IMR-90 (cell line): Measurements from ENCODE around the gene SLC15A2. TPM values are rescaled to one million over a fixed set of nuclear protein-coding genes. Genes with fewer than 3 reads are reported as not detected.

Experiments used
- ATAC-seq: fragments of 200-7000 bp; cut with Tn5 transposase; 2 replicates; pipeline ENCODE4 v1.9.1; 2020; ENCODE audit warnings: low read depth, mild to moderate bottlenecking, moderate library complexity
- BruUV-seq: library from RNA; stranded (reverse); fragments of 400-500 nt; replicated peaks from 2 replicates; lab custom pipeline; 2021; lab: Mats Ljungman, UMichigan
- CTCF ChIA-PET: fragments of 300-600 bp; formaldehyde crosslinking; extraction: SDS; loops from one replicate; lab custom pipeline; 2021; ENCODE audit warnings: antibody characterized with exemption; lab: Yijun Ruan, JAX
- POLR2A ChIA-PET: fragments of 300-600 bp; sonication (Branson Sonifier 250); formaldehyde crosslinking; loops from one replicate; lab custom pipeline; 2022; ENCODE audit warnings: antibody characterized with exemption; ENCODE audit not compliant: unreplicated experiment; lab: Charles Lee
- DNase-seq: peaks from one replicate; pipeline ENCODE4 v3.0.0; 2013
- H2AFZ ChIP-seq: replicated peaks from 2 replicates; pipeline ENCODE3; 2013; ENCODE audit warnings: low read length, mild to moderate bottlenecking; ENCODE audit not compliant: poor library complexity
- H2AK5ac ChIP-seq: 2 replicates; pipeline ENCODE4 v1.6.1; 2013; ENCODE audit warnings: low read depth, low read length, inconsistent platforms
- H2AK9ac ChIP-seq: replicated peaks from 2 replicates; pipeline ENCODE3; 2013; ENCODE audit warnings: mild to moderate bottlenecking, low read depth, low read length, moderate library complexity; ENCODE audit not compliant: poor library complexity
- H2BK120ac ChIP-seq: 2 replicates; pipeline ENCODE4 v1.6.1; 2013; ENCODE audit warnings: low read depth, low read length, inconsistent platforms
- H2BK15ac ChIP-seq: 3 replicates; pipeline ENCODE4 v1.6.1; 2013; ENCODE audit warnings: low read depth, low read length, inconsistent platforms
- H2BK20ac ChIP-seq: 2 replicates; pipeline ENCODE4 v1.6.1; 2013; ENCODE audit warnings: low read depth, mild to moderate bottlenecking, inconsistent platforms, low read length, moderate library complexity
- H2BK5ac ChIP-seq: 2 replicates; pipeline ENCODE4 v1.6.1; 2013; ENCODE audit warnings: mild to moderate bottlenecking, low read depth, low read length, inconsistent platforms; ENCODE audit not compliant: poor library complexity, severe bottlenecking
- H3K14ac ChIP-seq: replicated peaks from 2 replicates; pipeline ENCODE4 v1.6.1; 2013; ENCODE audit warnings: low read depth, low read length, inconsistent platforms
- H3K18ac ChIP-seq: 2 replicates; pipeline ENCODE4 v1.6.1; 2013; ENCODE audit warnings: low read depth, low read length, control low read depth
- H3K23ac ChIP-seq: 2 replicates; pipeline ENCODE4 v1.6.1; 2013; ENCODE audit warnings: low read depth, low read length, inconsistent platforms
- H3K27ac ChIP-seq: 2 replicates; pipeline ENCODE4 v1.5.1; 2013; ENCODE audit warnings: mild to moderate bottlenecking, control low read depth, low read length; ENCODE audit not compliant: insufficient read depth
- H3K27me3 ChIP-seq: 2 replicates; pipeline ENCODE4 v1.6.1; 2013; ENCODE audit warnings: low read length; ENCODE audit not compliant: control insufficient read depth, insufficient read depth
- H3K36me3 ChIP-seq: 2 replicates; pipeline ENCODE4 v1.6.1; 2013; ENCODE audit warnings: low read length, mixed read lengths; ENCODE audit not compliant: control insufficient read depth, insufficient read depth
- H3K4ac ChIP-seq: 2 replicates; pipeline ENCODE4 v1.6.1; 2013; ENCODE audit warnings: low read depth, low read length, inconsistent platforms
- H3K4me1 ChIP-seq: 2 replicates; pipeline ENCODE4 v1.6.1; 2013; ENCODE audit warnings: low read length, mixed read lengths; ENCODE audit not compliant: control insufficient read depth, insufficient read depth
- H3K4me2 ChIP-seq: 2 replicates; pipeline ENCODE4 v1.6.1; 2013; ENCODE audit warnings: low read depth, mild to moderate bottlenecking, control low read depth, low read length, moderate library complexity
- H3K4me3 ChIP-seq: 2 replicates; pipeline ENCODE4 v1.5.1; 2013; ENCODE audit warnings: low read depth, mild to moderate bottlenecking, control low read depth, low read length, moderate library complexity; ENCODE audit not compliant: insufficient read depth
- H3K56ac ChIP-seq: 2 replicates; pipeline ENCODE4 v1.6.1; 2013; ENCODE audit warnings: low read length, inconsistent platforms; ENCODE audit not compliant: insufficient read depth; ENCODE audit errors: extremely low read depth
- H3K79me1 ChIP-seq, 2 experiments: 2 replicates each; pipeline ENCODE4 v1.6.1; 2013; ENCODE audit warnings: low read length in 2 of 2, inconsistent platforms in 1 of 2, low read depth in 1 of 2
- H3K9ac ChIP-seq: 2 replicates; pipeline ENCODE4 v1.6.1; 2013; ENCODE audit warnings: low read depth, low read length, control low read depth
- H3K9me1 ChIP-seq: 2 replicates; pipeline ENCODE4 v1.6.1; 2013; ENCODE audit warnings: low read length, inconsistent platforms; ENCODE audit not compliant: insufficient read depth
- H3K9me3 ChIP-seq: 2 replicates; pipeline ENCODE4 v1.6.1; 2013; ENCODE audit warnings: low read length; ENCODE audit not compliant: control insufficient read depth, insufficient read depth
- H4K20me1 ChIP-seq: 2 replicates; pipeline ENCODE4 v1.6.1; 2013; ENCODE audit warnings: low read length, inconsistent platforms; ENCODE audit not compliant: insufficient read depth
- H4K5ac ChIP-seq: 2 replicates; pipeline ENCODE4 v1.6.1; 2013; ENCODE audit warnings: mild to moderate bottlenecking, low read depth, low read length, control low read depth
- H4K8ac ChIP-seq, 2 experiments: 2 replicates each; pipeline ENCODE4 v1.6.1; 2013; ENCODE audit warnings: low read depth in 2 of 2, low read length in 2 of 2, control low read depth in 1 of 2, inconsistent platforms in 1 of 2
- H4K91ac ChIP-seq: 2 replicates; pipeline ENCODE4 v1.6.1; 2013; ENCODE audit warnings: low read depth, low read length, inconsistent platforms; ENCODE audit not compliant: insufficient read depth
- BHLHE40 ChIP-seq: fragments of 150-350 bp; IDR thresholded peaks from 2 replicates; pipeline ENCODE4 v1.6.1; 2016; ENCODE audit warnings: mild to moderate bottlenecking, low read depth, low read length
- CEBPB ChIP-seq: IDR thresholded peaks from 2 replicates; pipeline ENCODE4 v1.6.1; 2012; ENCODE audit warnings: low read depth, low read length, improper control_type of control experiment
- CHD1 ChIP-seq: IDR thresholded peaks from 2 replicates; pipeline ENCODE4 v1.6.1; 2012; ENCODE audit warnings: low read depth, low read length, improper control_type of control experiment
- FOS ChIP-seq: fragments of 150-350 bp; IDR thresholded peaks from 2 replicates; pipeline ENCODE4 v1.6.1; 2016; ENCODE audit warnings: low read depth, low read length
- MAFK ChIP-seq: IDR thresholded peaks from 2 replicates; pipeline ENCODE4 v1.6.1; 2012; ENCODE audit warnings: low read depth, low read length, improper control_type of control experiment
- MAZ ChIP-seq: IDR thresholded peaks from 2 replicates; pipeline ENCODE4 v1.6.1; 2012; ENCODE audit warnings: low read depth, mild to moderate bottlenecking, low read length, improper control_type of control experiment, moderate library complexity, borderline replicate concordance
- MXI1 ChIP-seq: IDR thresholded peaks from 2 replicates; pipeline ENCODE4 v1.6.1; 2012; ENCODE audit warnings: low read depth, mild to moderate bottlenecking, low read length, moderate library complexity, borderline replicate concordance
- NFE2L2 ChIP-seq: fragments of 150-350 bp; IDR thresholded peaks from 2 replicates; pipeline ENCODE4 v1.6.1; 2016; ENCODE audit warnings: low read depth, mild to moderate bottlenecking, low read length
- POLR2A ChIP-seq: IDR thresholded peaks from 2 replicates; pipeline ENCODE4 v1.6.1; 2012; ENCODE audit warnings: mild to moderate bottlenecking, low read depth, low read length
- RAD21 ChIP-seq: IDR thresholded peaks from 2 replicates; pipeline ENCODE4 v1.6.1; 2012; ENCODE audit warnings: low read length, improper control_type of control experiment
- RCOR1 ChIP-seq: IDR thresholded peaks from 2 replicates; pipeline ENCODE4 v1.6.1; 2012; ENCODE audit warnings: mild to moderate bottlenecking, low read length, improper control_type of control experiment; ENCODE audit not compliant: insufficient replicate concordance
- RFX5 ChIP-seq: IDR thresholded peaks from 2 replicates; pipeline ENCODE4 v1.8.0; 2012; ENCODE audit warnings: low read depth, mild to moderate bottlenecking, low read length, moderate library complexity
- SMC3 ChIP-seq: fragments of 150-350 bp; IDR thresholded peaks from 2 replicates; pipeline ENCODE4 v1.6.1; 2016; ENCODE audit warnings: low read depth, mild to moderate bottlenecking, antibody characterized with exemption, low read length, moderate library complexity
- WGBS, 2 experiments: methylation state at CpG; one replicate each; pipeline versions ENCODE4 v1.1.5 to v1.1.7; 2013; ENCODE audit warnings: missing lambda C conversion rate in 2 of 2; ENCODE audit not compliant: insufficient read length in 1 of 2; ENCODE audit errors: extremely low coverage in 2 of 2; 5-methylcytosine and 5-hydroxymethylcytosine counted together
- dilution Hi-C: fragments of 300-500 bp; cut with HindIII; formaldehyde crosslinking; loops from one replicate; pipeline ENCODE4 v1.14.3; 2018; ENCODE audit warnings: low sequenced_read_pairs; ENCODE audit not compliant: unreplicated experiment
- in situ Hi-C: fragments of 300-500 bp; cut with MboI; formaldehyde crosslinking; loops from 3 replicates; pipeline ENCODE4 v1.14.3; 2019; ENCODE audit warnings: low sequenced_read_pairs, inconsistent platforms, mixed read lengths
- intact Hi-C: fragments of 100-400 bp; cut with micrococcal nuclease; formaldehyde crosslinking; loops from 2 replicates; pipeline ENCODE4 v1.10.0; 2022
- polyA plus RNA-seq, 3 experiments: library from polyadenylated mRNA; depleted of rRNA; stranded (reverse); fragments of >200 nt; gene quantifications; 2 replicates each; pipeline ENCODE4 v1.2.3, GENCODE V29; 2012; ENCODE audit warnings: low replicate concordance in 1 of 3
- total RNA-seq: library from RNA; depleted of rRNA; stranded (reverse); fragments of >200 nt; gene quantifications from 2 replicates; pipeline ENCODE4 v1.2.3, GENCODE V29; 2012
- TF ChIP-seq, protein P1 (sequence below): conservative IDR thresholded peaks from 2 replicates; pipeline ENCODE4 v1.5.1; 2012; ENCODE audit warnings: mild to moderate bottlenecking, low read depth, low read length, improper control_type of control experiment
- TF ChIP-seq, protein P2 (sequence below): fragments of 150-350 bp; IDR thresholded peaks from 2 replicates; pipeline ENCODE4 v1.6.1; 2017; ENCODE audit warnings: mild to moderate bottlenecking, antibody characterized with exemption, low read length, low read depth
- TF ChIP-seq, protein P3 (sequence below): fragments of 150-350 bp; IDR thresholded peaks from 2 replicates; pipeline ENCODE4 v1.6.1; 2016; ENCODE audit warnings: low read depth, mild to moderate bottlenecking, low read length, moderate library complexity, borderline replicate concordance

SLC15A2 gene
- total and polyA plus RNA-seq, 2 of the 4 experiments (the other 2 are of a cell fraction): 0.18 to 0.31 TPM

- Histone ChIP-seq H3K36me3 (no peaks in the 10 kb centered on the region), H3K9me3 (no peaks in the 10 kb centered on the region; the same call in 1 of the 2 replicates), H2BK15ac (no peak overlapping the region), H2AFZ (no peak overlapping the region), H3K27ac (no peak overlapping the region), H3K18ac (no peak overlapping the region), H3K23ac (no peak overlapping the region), H2BK5ac (no peak overlapping the region), H4K5ac (no peak overlapping the region), H2AK9ac (no peak overlapping the region), H3K4me2 (no peak overlapping the region), H3K27me3 (no peaks in the 10 kb centered on the region), H2BK120ac (no peak overlapping the region), H4K91ac (no peak overlapping the region), H4K20me1 (no peaks in the 10 kb centered on the region), H3K4me3 (no peak overlapping the region), H3K56ac (no peak overlapping the region), H3K9me1 (no peaks in the 10 kb centered on the region), H2BK20ac (no peak overlapping the region), H2AK5ac (no peak overlapping the region), H3K79me1 (no peaks in the 10 kb centered on the region), H3K14ac (no peak overlapping the region), H3K4ac (no peak overlapping the region), H3K9ac (no peak overlapping the region), H4K8ac (no peak overlapping the region), H3K4me1 (no peaks in the 10 kb centered on the region)
- no TSS peak for BruUV-seq
- in situ Hi-C loops: no loop called here
- dilution Hi-C loops: no loop called here
- no peak for DNase-seq
- no CpG with 5 or more reads among the region's 1 CpG for WGBS, 2 experiments
- ChIA-PET POLR2A (no interaction called here), CTCF (no interaction called here)
- ATAC-seq: no peak
- intact Hi-C loops: no loop called here
- TF ChIP-seq MAZ (no peak), BHLHE40 (no peak), RCOR1 (no peak), POLR2A (no peak), CHD1 (no peak), FOS (no peak), RAD21 (no peak), SMC3 (no peak), MAFK (no peak), CEBPB (no peak), MXI1 (no peak), NFE2L2 (no peak), RFX5 (no peak)
- TF ChIP-seq, protein P1, sequence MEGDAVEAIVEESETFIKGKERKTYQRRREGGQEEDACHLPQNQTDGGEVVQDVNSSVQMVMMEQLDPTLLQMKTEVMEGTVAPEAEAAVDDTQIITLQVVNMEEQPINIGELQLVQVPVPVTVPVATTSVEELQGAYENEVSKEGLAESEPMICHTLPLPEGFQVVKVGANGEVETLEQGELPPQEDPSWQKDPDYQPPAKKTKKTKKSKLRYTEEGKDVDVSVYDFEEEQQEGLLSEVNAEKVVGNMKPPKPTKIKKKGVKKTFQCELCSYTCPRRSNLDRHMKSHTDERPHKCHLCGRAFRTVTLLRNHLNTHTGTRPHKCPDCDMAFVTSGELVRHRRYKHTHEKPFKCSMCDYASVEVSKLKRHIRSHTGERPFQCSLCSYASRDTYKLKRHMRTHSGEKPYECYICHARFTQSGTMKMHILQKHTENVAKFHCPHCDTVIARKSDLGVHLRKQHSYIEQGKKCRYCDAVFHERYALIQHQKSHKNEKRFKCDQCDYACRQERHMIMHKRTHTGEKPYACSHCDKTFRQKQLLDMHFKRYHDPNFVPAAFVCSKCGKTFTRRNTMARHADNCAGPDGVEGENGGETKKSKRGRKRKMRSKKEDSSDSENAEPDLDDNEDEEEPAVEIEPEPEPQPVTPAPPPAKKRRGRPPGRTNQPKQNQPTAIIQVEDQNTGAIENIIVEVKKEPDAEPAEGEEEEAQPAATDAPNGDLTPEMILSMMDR: no peak
- TF ChIP-seq, protein P2, sequence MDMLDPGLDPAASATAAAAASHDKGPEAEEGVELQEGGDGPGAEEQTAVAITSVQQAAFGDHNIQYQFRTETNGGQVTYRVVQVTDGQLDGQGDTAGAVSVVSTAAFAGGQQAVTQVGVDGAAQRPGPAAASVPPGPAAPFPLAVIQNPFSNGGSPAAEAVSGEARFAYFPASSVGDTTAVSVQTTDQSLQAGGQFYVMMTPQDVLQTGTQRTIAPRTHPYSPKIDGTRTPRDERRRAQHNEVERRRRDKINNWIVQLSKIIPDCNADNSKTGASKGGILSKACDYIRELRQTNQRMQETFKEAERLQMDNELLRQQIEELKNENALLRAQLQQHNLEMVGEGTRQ: no peak
- TF ChIP-seq, protein P3, sequence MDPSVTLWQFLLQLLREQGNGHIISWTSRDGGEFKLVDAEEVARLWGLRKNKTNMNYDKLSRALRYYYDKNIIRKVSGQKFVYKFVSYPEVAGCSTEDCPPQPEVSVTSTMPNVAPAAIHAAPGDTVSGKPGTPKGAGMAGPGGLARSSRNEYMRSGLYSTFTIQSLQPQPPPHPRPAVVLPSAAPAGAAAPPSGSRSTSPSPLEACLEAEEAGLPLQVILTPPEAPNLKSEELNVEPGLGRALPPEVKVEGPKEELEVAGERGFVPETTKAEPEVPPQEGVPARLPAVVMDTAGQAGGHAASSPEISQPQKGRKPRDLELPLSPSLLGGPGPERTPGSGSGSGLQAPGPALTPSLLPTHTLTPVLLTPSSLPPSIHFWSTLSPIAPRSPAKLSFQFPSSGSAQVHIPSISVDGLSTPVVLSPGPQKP: no peak
Measured at GRCh38 chr3:121941592-121941991, 47.4 kb downstream of the SLC15A2 start.
